Activated CD4-positive, alpha-beta T cell treated with anti-CD3 and anti-CD28 coated beads for 1 hour (primary cell): ENCODE data around the gene AGPAT3.

Experiments
- DNase-seq: peaks from one replicate; pipeline ENCODE4 v3.0.0-alpha.2; 2020

Gene AGPAT3

DNA sequence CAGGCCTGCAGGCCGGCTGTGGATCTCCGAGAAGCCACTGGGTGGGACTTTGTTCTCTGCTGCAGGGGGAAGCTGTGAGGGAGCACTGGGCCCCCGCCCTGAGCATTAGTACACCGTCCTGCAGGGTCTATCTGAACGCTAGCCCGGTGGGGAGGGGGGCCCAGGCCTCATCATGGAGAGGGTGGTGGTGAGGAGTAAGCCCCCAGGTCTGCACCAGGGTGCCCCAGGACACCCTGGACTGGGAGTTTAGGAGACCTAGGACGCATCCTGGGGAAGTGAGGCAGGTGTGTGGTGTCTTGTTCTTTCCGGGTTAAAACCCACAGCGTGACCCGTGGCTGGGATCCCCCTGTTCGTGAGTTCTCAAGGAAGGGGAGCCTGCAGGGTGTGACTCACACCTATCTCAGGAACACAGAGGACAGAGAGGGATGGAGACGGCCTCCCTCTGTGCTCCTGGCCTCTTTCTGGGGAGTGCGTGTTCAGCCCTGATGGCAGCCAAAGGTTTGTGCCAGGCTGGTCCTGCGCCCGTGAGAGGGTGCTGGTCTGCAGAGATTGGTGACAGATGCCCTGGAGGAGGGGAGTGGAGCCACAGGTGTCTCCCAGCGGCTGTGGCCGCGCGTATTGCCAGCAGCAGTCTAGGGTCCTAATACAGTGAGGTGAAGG is 44.8 kb downstream of the AGPAT3 start:
- DNase-seq, result no peak

DNA sequence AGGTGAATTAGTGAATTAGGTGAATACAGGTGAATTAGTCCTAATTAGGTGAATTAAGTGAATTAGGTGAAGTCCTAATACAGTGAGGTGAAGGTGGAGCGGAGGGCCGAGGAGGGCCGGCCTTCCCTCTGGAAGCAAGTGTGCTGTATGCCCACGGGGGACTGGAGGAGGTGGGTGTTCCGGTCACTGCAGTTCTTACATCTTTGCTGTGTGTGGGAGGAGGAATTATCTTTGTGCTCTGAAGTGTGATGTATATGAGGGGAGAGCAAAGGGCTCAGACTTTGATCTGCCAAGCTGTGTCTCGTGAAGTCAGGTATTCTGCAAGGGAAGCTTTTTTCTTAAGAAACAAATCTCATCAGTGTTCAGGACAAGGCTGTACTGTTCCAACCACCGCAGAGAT is 45.4 kb downstream of the AGPAT3 start:
- DNase-seq, result no peak

DNA sequence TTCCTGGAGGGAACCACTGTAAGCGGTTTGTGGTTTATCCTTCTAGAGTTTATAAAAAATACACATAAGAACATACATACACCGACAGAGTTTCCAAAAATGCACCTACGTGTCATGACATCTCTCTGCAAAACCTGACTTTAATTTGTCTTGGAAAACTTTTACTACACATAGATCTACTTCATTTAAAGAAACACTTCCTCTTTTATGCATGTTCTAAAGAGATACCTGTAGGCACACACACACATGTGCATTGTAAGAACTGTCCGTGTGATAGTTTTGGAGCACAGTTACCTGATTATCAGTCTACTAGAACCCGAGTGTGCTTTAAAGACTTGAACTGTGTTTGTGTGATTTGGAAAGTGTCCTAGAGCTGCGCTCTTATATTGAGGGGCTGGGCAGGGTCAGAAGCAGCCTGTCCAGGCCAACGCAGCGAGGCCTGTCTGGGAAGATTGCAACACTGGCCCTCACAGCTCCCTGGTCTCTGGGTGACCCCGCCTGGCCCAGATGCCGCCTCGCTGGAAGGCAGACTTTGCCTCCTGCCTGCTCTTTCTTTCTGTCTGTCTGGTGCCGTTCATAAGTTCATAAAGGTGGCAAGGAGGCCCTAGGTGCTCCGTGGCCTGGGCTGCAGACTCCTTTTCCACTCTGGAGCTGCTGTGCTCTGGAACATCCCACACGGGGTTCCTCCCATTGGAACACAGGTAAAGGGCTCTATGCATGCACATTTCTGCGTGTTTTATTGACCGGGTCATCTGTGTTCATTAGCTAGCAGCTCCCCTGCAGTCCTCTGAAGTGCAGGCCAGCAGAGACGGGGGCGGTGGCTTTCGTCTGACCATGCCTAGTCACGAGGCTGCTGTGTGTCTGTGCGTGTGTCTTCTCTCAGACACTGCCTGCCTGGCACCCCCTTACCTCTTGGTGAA is 46.3 kb downstream of the AGPAT3 start:
- DNase-seq, result no peak

DNA sequence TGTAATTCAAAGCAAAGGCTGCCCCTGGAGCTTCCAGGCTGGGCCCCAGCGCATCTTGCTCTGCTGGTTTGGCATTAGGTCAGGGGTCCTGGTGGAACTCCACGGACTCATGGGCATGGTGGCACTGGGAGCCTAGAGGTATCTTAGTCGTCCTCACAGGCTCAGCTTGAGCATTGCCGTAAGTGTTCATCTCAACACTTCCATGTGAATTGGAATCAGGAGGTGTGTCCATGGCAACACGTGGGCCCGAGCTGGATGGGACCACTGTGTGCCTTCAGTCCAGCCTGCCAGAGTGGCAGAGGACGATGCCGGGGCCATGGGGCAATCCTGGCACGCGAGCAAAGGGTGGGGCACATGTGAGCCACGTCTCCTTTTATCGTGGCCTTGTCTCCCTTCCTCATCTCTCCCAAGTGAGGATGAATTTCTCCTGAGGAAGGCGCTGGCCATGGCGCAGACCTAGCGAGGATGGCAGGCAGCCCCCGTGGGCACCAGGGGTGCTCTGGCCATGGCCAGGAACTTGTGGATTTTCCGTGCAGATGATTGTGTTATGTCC is 47.0 kb downstream of the AGPAT3 start:
- no peak for DNase-seq

DNA sequence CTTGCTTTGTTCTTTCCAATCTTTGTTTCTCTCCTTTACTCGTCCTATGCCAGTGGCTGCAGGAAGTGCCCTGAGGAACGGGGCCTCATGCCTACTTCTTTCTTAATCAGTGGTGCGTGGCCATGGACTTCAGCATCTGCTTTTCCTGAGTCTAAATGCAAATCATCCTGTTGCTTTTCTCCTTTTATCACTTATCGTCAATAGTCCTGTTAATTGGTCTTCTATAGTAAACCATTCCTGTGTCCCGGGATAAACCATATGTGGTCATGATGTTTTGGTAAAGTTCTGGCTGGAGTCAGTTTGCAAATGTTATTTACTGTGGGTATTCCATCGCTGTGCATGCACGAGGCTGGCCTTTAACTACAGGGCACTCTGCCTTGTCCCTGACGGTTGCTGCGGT is 47.5 kb downstream of the AGPAT3 start:
- DNase-seq, result no peak

DNA sequence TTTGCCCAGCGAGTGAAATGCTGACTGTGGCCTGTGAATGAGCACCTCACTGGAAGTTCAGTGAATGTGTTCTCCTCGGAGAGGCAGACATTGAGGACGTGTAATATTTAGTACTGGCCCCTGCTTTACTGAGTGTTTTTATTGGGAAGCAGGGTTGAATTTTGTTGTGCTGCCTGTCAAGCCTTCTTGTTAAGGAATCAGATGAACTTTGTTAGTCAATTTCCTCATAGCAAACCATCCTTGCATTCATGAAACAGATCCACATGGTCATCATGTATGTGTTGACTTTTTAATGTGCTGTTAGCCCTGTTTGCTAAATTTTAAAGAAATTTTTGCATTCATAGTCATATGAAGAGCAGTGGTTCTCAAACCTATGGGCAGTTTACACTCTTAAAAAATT is 47.9 kb downstream of the AGPAT3 start:
- DNase-seq, result no peak

DNA sequence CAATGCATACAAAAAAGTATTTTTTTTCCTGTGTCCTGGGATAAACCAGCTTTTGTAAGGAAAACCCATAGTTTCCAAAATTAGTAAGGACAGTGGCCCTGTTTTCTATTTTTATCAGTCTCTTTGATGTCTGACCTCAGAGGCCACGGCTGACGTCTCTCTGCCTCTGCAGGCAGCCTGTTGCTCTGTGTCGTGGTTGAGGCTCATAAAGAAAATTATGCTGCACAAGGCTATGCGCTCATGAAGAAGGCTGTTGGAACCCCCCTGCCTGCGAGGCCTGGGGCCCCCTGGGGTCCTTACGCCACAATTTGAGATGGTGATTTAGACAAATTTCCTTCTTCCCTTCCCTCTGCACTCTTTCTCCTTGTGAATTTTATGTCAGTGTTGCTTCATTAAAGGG is 48.9 kb downstream of the AGPAT3 start:
- no peak for DNase-seq

DNA sequence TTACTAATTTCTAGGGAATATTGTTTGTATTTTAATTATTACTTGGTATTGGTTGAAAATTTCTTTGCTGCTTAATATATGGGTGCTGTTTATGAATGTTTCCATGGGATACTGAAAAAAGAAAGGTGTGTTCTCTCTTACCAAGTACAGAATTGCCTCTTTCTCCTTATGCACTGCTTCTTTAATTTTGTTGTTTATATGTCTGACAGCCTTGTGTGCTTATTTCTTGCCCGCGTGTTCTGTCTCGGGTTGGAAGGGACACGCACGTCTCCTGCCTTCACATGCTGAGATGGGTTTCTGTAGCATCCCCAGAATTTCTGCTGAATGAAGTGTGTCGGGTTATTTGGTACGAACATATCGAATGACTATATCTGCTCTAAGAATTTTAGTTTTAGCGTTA is 51.1 kb downstream of the AGPAT3 start:
- DNase-seq, result no peak

DNA sequence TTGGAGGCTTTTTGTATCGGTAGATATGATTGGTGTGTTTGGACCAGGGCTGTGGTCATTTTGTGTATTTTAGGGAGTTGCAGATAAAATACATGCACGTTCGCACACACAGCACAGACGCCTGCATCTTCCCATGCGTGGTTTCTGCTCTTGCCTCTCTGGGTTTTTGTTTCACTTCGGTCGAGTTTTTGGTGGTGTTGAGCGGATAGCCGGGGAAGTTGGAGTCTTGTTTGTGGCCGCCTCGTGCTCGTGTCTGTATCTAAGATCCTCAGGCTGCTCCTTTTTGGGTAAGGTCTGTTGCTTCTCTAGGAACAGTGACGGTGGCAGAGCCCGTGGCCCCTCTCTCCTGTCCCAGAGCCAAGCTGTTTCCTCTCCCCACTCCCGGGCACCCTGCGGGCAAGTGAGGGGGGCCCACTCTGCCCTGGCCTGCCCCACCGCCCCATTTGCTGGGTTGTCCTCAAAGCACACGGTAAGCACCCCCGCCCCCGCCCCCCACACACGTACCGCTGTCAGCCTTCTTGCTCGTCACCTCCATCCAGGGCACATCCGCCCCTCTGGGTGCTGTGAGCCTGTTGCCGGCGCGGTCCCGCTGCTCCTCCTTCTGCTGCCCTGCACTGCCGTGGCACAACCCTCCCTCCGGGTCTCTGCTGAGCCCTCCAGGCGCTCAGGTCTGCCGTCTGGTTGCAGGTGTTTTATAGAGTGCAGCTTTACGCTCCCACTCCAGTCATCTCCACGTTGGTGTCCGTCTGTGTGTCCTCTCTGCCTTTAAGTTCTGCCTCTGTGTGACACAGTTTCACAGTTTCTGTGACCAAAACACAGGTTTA is 51.9 kb downstream of the AGPAT3 start:
- DNase-seq, result peak; percentile 54

DNA sequence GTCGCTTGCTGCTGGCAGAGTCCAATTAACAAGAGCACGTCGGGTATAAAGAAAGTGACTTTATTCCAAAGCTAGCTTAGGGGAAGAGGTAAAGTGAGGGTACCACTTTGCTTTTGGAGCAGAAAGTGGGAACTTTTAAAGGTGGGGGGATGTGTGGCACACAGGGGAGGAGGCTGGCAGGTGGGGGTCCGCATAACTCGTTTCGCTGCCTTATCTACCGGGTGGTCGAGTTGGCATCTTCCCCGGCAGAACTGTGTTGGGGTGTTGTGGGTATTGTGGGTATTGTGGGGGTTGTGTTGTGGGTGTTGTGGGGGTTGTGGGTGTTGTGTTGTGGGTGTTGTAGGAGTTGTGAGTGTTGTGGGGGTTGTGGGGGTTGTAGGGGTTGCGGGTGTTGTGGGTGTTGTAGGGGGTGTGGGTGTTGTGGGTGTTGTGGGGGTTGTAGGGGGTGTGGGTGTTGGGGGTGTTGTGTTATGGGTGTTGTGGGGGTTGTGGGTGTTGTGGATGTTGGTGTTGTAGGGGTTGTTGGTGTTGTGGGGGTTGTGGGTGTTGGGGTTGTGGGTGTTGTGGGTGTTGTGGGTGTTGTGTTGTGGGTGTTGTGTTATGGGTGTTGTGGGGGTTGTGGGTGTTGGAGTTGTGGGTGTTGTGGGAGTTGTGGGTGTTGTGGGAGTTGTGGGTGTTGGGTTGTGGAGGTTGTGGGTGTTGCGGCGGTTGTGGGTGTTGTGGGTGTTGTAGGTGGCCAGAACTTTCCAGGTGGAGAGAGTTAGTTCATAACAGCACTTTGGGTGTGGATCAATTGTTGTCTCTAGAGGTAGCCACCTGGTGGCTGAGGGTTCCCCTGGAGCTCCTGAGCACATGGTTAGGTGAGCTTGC is 52.7 kb downstream of the AGPAT3 start:
- no peak for DNase-seq

DNA sequence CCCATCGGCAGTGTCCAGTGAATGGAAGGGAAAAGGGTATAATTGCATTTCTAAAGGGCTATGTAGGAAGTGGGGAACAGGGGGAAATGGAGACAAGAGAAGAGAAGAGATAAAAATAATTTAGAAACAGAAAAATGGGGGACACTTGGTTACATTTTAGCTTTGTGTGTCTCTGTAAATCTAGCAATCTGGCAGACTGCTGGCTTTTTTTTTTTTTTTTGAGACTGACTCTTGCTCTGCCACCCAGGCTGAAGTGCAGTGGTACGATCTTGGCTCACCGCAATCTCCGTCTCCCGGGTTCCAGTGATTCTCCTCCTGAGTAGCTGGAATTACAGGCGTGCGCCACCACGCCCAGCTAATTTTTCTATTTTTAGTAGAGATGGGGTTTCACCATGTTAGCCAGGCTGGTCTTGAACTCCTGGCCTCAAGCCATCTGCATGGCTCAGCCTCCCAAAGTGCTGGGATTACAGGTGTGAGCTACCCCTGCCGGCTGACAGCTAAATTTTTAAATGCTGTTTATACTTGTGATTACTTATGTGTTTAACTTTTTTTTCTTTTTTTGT is 53.4 kb downstream of the AGPAT3 start:
- DNase-seq, result no peak

DNA sequence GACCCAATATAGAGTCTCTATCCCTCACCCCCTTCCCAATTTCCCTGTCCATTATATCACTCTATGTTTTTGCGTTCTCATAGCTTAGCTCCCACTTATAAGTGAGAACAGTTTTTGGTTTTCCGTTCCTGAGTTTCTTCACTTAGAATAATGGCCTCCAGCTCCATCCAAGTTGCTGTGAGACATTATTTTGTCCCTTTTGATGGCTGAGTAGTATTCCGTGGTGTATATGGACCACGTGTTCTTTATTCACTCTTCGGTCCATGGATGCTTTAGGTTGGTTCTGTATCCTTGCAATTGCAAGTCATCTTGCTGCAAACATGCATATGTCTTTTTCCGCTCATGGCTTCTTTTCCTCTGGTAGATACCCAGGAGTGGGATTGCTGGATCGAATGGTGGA is 54.3 kb downstream of the AGPAT3 start:
- DNase-seq, result no peak

DNA sequence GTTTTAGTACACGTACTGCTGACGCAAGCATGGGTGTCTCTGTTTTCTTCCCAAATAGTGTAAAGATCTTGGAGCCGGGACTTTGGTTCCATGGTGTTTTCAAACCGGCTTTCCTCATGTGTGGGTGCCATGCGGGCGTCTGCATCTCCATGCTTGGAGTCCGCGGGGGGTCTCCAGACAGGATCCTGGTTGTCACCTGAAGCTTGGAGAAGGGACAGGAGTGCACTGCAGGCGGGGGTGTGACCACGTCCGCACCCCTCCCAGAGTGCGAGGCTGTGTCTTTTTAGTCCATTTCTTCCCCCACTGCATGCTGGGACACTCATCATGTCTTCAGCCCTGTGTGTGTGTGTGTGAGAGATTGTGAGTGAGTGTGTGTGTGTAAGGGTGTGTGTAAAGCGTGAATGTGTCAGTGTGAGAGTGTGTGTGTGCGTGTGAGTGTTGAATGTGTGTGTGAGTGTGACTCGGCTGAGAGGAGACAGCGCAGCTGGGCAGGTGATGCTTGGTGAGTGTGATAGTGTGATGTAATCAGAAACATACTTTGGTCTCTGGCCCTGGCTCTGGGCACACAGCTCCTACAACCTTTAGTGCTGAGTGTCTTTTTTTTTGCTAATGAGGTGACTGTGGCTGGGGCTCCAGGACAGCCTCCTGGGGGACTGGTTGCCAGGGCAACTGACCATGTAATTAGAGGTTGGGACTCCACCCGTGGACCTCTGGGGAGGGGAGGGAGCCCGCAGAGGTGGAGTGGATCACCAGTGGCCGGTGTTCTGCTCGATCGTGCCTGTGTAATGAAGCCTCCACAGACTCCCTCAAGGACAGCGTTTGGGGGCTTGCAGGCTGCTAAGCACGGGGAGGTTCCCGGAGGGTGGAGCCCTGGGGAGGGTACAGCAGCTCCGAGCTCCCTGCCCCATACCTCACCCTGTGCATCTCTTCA is 55.1 kb downstream of the AGPAT3 start:
- DNase-seq, result no peak

DNA sequence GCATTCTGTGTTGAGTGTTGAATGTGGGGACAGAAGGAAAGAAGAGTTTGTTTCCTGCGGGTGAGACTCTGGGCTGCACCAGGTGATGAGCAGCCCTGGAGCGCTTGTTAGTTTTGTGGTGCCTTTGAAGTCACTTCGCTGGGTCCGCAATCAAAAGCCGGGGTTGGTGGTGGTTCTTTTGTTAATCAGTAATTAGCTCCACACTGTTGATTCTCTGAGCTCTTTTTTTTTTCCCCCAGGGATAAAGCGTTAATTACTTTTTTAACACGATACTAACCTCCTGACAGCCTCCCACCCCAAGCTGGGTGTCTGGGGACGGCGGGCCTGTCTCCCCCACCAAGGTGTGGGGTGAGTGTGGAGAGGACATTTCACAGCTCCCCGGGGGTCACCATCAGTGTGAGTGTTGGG is 56.6 kb downstream of the AGPAT3 start:
- DNase-seq, result peak; percentile 28

DNA sequence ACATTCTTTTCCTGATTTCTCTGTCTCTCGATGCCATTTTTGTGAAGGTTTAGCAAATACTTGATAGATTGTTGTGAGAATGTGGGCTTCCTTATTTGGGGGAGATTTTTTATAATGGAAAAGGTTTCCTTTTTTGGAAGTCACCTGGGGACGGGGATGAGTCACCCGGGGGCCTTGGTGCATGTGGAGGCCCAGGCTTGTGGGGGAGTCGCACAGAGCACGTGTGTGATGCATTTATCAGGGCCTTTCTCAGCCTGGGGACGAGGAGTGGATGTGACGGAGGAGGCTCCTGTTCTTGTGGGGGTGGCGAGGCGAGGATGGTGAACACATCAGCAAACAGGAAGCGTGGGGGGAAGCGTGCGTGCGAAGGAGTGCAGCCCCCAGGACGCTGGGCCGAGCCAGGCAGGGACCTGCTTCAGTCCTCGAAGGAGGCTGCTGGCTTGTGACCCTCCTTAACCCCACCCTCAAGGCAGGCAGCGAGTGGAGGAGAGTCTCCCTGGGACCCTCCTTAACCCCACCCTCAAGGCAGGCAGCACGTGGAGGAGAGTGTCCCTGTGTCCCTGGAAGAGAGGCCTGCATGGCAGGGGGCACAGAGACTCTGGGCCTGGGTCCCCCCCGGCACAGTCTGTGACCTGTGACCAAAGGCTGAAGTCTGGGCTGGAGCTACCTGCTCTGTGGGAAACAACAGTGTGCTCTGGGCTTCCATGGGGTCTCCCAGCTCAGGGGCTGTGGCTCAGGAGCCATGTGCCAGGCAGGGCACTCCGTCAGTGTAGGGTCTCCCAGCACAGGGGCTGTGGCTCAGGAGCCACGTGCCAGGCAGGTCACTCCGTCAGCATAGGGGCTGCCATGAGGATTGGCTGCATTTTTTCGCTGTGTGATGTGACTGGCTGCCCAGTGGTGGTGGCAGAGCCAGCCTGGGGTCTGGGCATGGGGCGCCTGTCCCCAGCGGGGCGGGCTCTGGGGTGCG is 57.2 kb downstream of the AGPAT3 start:
- DNase-seq, result peak; percentile 45

DNA sequence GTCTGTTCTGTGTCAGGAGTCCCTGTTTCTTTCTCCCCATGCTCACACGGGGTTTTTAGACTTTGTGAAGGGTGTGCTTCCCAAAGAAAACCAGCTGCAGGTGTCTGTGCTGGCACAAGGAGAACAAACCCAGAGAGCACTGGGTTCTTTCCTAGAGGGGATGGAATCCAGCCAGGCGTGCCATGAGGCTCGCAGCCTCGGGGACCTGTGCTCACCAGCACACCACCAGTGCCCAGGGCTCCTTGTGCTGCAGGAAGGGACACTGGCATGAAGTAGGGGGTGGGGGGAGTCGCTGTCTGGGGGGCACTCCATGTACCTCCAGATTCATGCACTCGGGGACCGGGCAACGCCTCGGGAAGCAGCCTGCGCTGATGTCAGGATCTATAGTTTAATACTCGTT is 57.9 kb downstream of the AGPAT3 start:
- DNase-seq, result no peak

DNA sequence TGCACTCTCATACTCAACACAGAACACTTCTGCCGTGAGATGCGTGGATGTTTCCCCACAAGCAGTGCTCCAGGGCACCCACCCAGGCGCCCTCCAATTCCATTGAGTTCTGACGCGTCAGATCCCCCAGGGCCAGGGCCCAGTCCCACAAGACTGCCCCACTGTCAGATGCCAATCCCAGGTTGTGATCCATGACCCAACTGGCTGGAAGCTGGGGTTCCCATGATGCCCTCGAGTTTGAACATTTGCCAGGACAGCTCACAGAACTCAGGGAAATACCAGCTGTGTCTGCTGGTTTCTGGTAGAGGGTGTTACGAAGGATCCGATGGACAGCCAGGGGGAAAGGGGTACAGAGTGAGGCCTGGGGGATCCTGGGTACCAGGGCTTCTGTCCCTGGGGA is 58.4 kb downstream of the AGPAT3 start:
- no peak for DNase-seq

DNA sequence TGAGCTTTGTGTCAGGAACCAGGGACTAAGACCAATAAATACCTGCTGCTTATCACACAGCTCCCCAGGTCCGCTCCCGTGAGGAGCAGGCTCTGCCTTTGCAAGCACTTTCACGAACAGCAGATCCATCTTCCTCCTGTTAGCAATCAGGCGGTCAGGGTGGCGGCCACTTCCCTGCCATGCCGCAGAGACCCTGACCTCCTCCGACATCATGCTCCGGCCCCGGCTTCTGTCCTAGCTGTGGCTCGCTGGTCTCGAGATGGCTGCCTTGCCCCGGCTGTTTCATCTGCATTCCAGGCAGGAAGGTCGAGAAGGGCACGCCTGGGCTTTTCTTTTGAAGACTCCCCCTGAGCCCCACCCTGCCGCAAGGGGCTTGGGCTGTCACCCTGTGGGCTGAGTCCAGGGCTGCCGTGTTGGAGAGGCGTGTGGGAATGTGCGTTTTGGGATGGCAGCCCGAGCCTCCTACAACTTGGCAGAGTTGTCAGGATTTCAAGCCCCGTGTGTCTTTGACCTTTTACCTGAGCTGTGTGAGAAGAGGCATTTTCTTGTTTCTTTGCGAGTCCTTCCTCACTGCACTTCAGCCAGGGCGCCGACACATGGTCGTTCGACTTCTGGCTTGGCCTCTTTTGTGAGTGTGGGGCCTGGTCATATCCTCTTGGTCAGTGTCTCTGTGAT is 59.5 kb downstream of the AGPAT3 start:
- no peak for DNase-seq

DNA sequence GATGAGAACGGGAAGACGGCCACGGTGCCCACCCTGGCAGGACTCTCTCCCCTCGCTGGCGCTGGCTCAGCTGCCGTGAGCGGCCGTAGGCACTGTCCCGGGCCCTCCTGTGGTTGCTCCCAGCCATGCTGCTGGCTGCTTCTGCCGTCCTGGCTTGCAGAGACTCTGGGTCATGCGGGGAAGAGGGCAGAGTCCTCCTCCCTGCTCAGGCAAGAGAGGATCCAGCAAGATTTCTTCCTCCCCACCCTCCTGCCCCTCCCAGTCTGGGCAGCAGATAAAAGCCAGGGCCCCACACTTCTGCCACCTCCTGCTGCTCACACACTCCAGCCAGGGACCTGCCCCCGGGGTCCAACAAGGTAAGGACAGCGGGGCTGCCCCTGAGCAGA is 60.1 kb downstream of the AGPAT3 start:
- no peak for DNase-seq
